Measurements from ENCODE around the gene ASH1L.

- TF ChIP-seq POLR2A (IDR thresholded peaks at IDR 0.05): no peak
- no peak for TF ChIP-seq CTCF (IDR thresholded peaks at IDR 0.05)
Measured at GRCh38 chr1:155453141-155453540, 109.5 kb downstream of the ASH1L start.

Measured in body of pancreas (tissue), 4 donors.